SK-N-SH treated with all-trans-retinoic acid at 6 μM for 48 hours (cell line): ENCODE data around the gene BRD2.

Experiments used
- ATAC-seq: fragments of 200-7000 bp; cut with Tn5 transposase; 3 replicates; pipeline ENCODE4 v1.9.1; 2020; ENCODE audit warnings: mild to moderate bottlenecking, moderate library complexity
- ARNTL ChIP-seq: fragments of 450-650 bp; formaldehyde crosslinking; IDR thresholded peaks from 2 replicates; pipeline ENCODE4 v1.5.0; 2020; ENCODE audit warnings: low read depth, mild to moderate bottlenecking, moderate library complexity, borderline replicate concordance
- CSDC2 ChIP-seq: fragments of 250-450 bp; sonication (Bioruptor Pico); IDR thresholded peaks from 2 replicates; pipeline ENCODE4 v1.5.0; 2020; ENCODE audit warnings: mild to moderate bottlenecking, moderate library complexity
- GLIS3 ChIP-seq: fragments of 250-450 bp; sonication (Bioruptor Pico); IDR thresholded peaks from 2 replicates; pipeline ENCODE4 v1.5.0; 2020; ENCODE audit warnings: mild to moderate bottlenecking, moderate library complexity
- ISL1 ChIP-seq: fragments of 250-450 bp; sonication (Bioruptor Pico); IDR thresholded peaks from 2 replicates; pipeline ENCODE4 v2.1.2; 2022; ENCODE audit warnings: mild to moderate bottlenecking, moderate library complexity
- OSR1 ChIP-seq: fragments of 250-450 bp; sonication (Bioruptor Pico); IDR thresholded peaks from 2 replicates; pipeline ENCODE4 v1.8.0; 2022; ENCODE audit warnings: moderate library complexity, mild to moderate bottlenecking, inconsistent platforms
- PPARA ChIP-seq: fragments of 250-450 bp; sonication (Bioruptor Pico); IDR thresholded peaks from 2 replicates; pipeline ENCODE4 v1.5.0; 2020; ENCODE audit warnings: mild to moderate bottlenecking, borderline replicate concordance
- SNAI2 ChIP-seq: fragments of 250-450 bp; sonication (Bioruptor Pico); IDR thresholded peaks from 2 replicates; pipeline ENCODE4 v1.5.0; 2020; ENCODE audit warnings: mild to moderate bottlenecking, moderate library complexity
- TCF4 ChIP-seq: fragments of 250-450 bp; sonication (Bioruptor Pico); IDR thresholded peaks from 2 replicates; pipeline ENCODE4 v1.8.0; 2021; ENCODE audit warnings: mild to moderate bottlenecking, moderate library complexity, borderline replicate concordance
- TOX ChIP-seq: fragments of 250-450 bp; sonication (Bioruptor Pico); IDR thresholded peaks from 2 replicates; pipeline ENCODE4 v1.8.0; 2021; ENCODE audit warnings: mild to moderate bottlenecking, moderate library complexity, borderline replicate concordance
- ZFP3 ChIP-seq: fragments of 250-450 bp; sonication (Bioruptor Pico); IDR thresholded peaks from 2 replicates; pipeline ENCODE4 v1.5.0; 2020; ENCODE audit warnings: mild to moderate bottlenecking, moderate library complexity
- ZNF565 ChIP-seq: fragments of 450-650 bp; formaldehyde crosslinking; conservative IDR thresholded peaks from 2 replicates; pipeline ENCODE4 v1.5.0; 2020; ENCODE audit warnings: low read depth, mild to moderate bottlenecking, moderate library complexity
- ZNF70 ChIP-seq: fragments of 450-650 bp; formaldehyde crosslinking; IDR thresholded peaks from 2 replicates; pipeline ENCODE4 v1.5.0; 2020; ENCODE audit warnings: mild to moderate bottlenecking, moderate library complexity
- TF ChIP-seq, protein P1 (sequence below): fragments of 250-450 bp; sonication (Bioruptor Pico); IDR thresholded peaks from 2 replicates; pipeline ENCODE4 v1.5.1; 2020; ENCODE audit warnings: low read depth, mild to moderate bottlenecking, moderate library complexity
- TF ChIP-seq, protein P2 (sequence below): fragments of 250-450 bp; sonication (Bioruptor Pico); IDR thresholded peaks from 2 replicates; pipeline ENCODE4 v1.8.0; 2021; ENCODE audit warnings: low read depth, mild to moderate bottlenecking, moderate library complexity, borderline replicate concordance
- TF ChIP-seq, protein P3 (sequence below): fragments of 250-450 bp; sonication (Bioruptor Pico); IDR thresholded peaks from 2 replicates; pipeline ENCODE4 v1.8.0; 2020; ENCODE audit warnings: mild to moderate bottlenecking, moderate library complexity, borderline replicate concordance

The BRD2 gene

DNA sequence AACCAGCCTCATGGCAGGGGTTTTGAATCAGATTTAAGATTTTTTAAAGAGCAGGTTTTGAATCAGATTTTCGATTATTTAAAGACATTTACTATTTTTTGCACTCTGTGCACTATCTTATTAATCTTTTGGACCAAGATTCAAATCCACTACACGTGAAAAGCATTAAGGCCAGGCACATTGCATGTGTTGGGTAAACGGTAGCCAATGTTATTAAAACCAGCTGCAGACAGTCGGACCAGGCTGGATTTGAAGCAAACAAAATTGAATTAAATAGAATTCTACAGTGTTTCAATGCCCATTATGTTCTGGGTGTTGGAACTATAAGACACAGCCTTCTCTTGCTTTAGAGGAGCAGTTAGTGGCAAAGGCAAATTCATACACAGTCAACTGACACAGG, 33.3 kb downstream of the BRD2 start:
- TF ChIP-seq TCF4 (CRISPR knock-in tag), result peak; percentile 85
- TF ChIP-seq ARNTL, result no peak
- no peak for ATAC-seq

DNA sequence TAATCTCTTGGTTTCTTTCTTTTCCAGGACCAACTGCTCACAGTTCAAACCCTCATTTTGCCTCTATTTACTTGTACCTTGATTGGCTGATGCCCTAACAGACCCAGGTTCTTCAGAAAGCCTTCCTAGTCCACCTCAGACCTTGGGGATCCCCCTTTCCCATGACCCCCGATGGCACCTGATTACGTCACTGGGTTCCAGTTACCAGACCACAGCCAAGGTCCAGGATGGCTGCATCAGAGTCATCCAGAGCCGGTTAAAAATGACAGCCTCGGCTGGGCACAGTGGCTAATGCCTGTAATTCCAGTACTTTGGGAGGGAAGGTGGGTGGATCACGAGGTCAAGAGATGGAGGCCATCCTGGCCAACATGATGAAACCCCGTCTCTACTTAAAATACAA, 36.5 kb downstream of the BRD2 start:
- no peak for ATAC-seq
- TF ChIP-seq TCF4 (CRISPR knock-in tag) (no peak), PPARA (no peak)
- TF ChIP-seq, protein P1, sequence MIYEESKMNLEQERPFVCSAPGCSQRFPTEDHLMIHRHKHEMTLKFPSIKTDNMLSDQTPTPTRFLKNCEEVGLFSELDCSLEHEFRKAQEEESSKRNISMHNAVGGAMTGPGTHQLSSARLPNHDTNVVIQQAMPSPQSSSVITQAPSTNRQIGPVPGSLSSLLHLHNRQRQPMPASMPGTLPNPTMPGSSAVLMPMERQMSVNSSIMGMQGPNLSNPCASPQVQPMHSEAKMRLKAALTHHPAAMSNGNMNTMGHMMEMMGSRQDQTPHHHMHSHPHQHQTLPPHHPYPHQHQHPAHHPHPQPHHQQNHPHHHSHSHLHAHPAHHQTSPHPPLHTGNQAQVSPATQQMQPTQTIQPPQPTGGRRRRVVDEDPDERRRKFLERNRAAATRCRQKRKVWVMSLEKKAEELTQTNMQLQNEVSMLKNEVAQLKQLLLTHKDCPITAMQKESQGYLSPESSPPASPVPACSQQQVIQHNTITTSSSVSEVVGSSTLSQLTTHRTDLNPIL (CRISPR knock-in tag), result no peak
- TF ChIP-seq, protein P2, sequence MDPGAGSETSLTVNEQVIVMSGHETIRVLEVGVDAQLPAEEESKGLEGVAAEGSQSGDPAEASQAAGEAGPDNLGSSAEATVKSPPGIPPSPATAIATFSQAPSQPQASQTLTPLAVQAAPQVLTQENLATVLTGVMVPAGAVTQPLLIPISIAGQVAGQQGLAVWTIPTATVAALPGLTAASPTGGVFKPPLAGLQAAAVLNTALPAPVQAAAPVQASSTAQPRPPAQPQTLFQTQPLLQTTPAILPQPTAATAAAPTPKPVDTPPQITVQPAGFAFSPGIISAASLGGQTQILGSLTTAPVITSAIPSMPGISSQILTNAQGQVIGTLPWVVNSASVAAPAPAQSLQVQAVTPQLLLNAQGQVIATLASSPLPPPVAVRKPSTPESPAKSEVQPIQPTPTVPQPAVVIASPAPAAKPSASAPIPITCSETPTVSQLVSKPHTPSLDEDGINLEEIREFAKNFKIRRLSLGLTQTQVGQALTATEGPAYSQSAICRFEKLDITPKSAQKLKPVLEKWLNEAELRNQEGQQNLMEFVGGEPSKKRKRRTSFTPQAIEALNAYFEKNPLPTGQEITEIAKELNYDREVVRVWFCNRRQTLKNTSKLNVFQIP (CRISPR knock-in tag), result no peak

- TF ChIP-seq ZNF565 (CRISPR knock-in tag), result no peak
- no peak for TF ChIP-seq ISL1 (CRISPR knock-in tag)
- TF ChIP-seq ZNF70 (CRISPR knock-in tag), result no peak
- no peak for TF ChIP-seq ARNTL
- no peak for TF ChIP-seq SNAI2 (CRISPR knock-in tag)
- no peak for TF ChIP-seq OSR1 (CRISPR knock-in tag)
- no peak for TF ChIP-seq TOX (CRISPR knock-in tag)
- TF ChIP-seq TCF4 (CRISPR knock-in tag), result no peak
- TF ChIP-seq, protein P3, sequence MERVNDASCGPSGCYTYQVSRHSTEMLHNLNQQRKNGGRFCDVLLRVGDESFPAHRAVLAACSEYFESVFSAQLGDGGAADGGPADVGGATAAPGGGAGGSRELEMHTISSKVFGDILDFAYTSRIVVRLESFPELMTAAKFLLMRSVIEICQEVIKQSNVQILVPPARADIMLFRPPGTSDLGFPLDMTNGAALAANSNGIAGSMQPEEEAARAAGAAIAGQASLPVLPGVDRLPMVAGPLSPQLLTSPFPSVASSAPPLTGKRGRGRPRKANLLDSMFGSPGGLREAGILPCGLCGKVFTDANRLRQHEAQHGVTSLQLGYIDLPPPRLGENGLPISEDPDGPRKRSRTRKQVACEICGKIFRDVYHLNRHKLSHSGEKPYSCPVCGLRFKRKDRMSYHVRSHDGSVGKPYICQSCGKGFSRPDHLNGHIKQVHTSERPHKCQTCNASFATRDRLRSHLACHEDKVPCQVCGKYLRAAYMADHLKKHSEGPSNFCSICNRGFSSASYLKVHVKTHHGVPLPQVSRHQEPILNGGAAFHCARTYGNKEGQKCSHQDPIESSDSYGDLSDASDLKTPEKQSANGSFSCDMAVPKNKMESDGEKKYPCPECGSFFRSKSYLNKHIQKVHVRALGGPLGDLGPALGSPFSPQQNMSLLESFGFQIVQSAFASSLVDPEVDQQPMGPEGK, result no peak
- TF ChIP-seq, protein P1 (CRISPR knock-in tag), result no peak
- TF ChIP-seq, all 23 proteins: peak for 0
- no peak; the same call in 2 of the 3 replicates for ATAC-seq
These were observed 39.5 kb downstream of the BRD2 start for GRCh38 chr6:33007831-33008400.

- ATAC-seq, result peak; percentile 61
- TF ChIP-seq, protein P1 (CRISPR knock-in tag), result no peak
- TF ChIP-seq, protein P2 (CRISPR knock-in tag), result no peak
These were observed 40.8 kb downstream of the BRD2 start, which contains the start of gene HLA-DOA for GRCh38 chr6:33008944-33009861. TSS of gene HLA-DOA (minus strand) at chr6:33009591.

DNA sequence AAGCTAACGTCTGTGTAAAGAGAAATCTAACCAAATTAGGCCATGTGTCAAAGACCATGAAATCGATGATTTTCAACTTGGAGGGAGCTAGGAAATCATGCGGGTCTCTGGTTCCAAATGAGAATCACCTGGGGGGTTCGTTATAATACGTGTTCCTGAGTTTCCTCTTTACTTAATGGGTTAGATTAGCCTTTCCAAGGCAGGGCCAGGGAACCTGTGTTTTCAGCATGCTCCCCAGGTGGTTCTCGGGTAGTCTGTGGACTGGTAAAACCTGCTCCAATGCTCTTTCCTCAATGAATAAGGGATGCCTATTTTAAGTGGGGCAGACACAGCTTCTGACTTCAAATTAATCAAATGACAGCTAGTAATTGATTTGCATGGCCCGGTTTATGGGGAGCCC, 42.0 kb downstream of the BRD2 start:
- TF ChIP-seq TCF4 (CRISPR knock-in tag), result no peak
- TF ChIP-seq, protein P1 (CRISPR knock-in tag), result no peak
- TF ChIP-seq PPARA, result no peak
- TF ChIP-seq, protein P2 (CRISPR knock-in tag), result no peak
- no peak for TF ChIP-seq OSR1 (CRISPR knock-in tag)
- TF ChIP-seq CSDC2 (CRISPR knock-in tag), result no peak
- TF ChIP-seq GLIS3, result no peak
- no peak for TF ChIP-seq ZNF565 (CRISPR knock-in tag)
- TF ChIP-seq TOX (CRISPR knock-in tag), result no peak
- TF ChIP-seq ZFP3 (CRISPR knock-in tag), result no peak
- ATAC-seq, result no peak
